PC-3 (cell line): ENCODE results near the gene IGFBP1. TPM values are rescaled to one million over a fixed set of nuclear protein-coding genes. Genes with fewer than 3 reads are reported as not detected.
"Not testable (repeated sequence)": the region's sequence is repeated elsewhere in the genome, so short reads cannot be mapped to it uniquely, and the experiment has no call there.

Experiments used
- ATAC-seq: fragments of 200-7000 bp; cut with Tn5 transposase; 2 replicates; pipeline ENCODE4 v1.9.1; 2020; ENCODE audit warnings: mild to moderate bottlenecking, moderate library complexity
- BruUV-seq: library from RNA; stranded (reverse); fragments of 400-500 nt; replicated peaks from 2 replicates; lab custom pipeline; 2021; lab: Mats Ljungman, UMichigan
- CTCF ChIA-PET: fragments of 300-600 bp; sonication (Branson Sonifier 250); formaldehyde crosslinking; loops from one replicate; lab custom pipeline; 2022; ENCODE audit warnings: antibody characterized with exemption; lab: Charles Lee
- POLR2A ChIA-PET: fragments of 300-600 bp; sonication (Branson Sonifier 250); formaldehyde crosslinking; loops from one replicate; lab custom pipeline; 2022; ENCODE audit warnings: antibody characterized with exemption; ENCODE audit not compliant: unreplicated experiment; lab: Charles Lee
- DNase-seq: peaks from one replicate; pipeline ENCODE4 v3.0.0-alpha.2; 2015
- H2AFZ ChIP-seq: fragments of 300-600 bp; sonication (generic); 2 replicates; pipeline ENCODE4 v1.6.0; 2016; ENCODE audit warnings: antibody characterized with exemption, low read length
- H3F3A ChIP-seq: fragments of 300-600 bp; sonication (generic); one replicate; pipeline ENCODE4 v1.6.0; 2017; ENCODE audit warnings: antibody characterized with exemption, low read length, control low read depth, mild to moderate bottlenecking; ENCODE audit not compliant: unreplicated experiment
- H3K27ac ChIP-seq: fragments of 300-600 bp; sonication (generic); 2 replicates; pipeline ENCODE4 v1.5.1; 2016; ENCODE audit warnings: mild to moderate bottlenecking, low read length
- H3K27me3 ChIP-seq: fragments of 300-600 bp; sonication (generic); 2 replicates; pipeline ENCODE4 v1.6.1; 2016; ENCODE audit warnings: low read length, mixed read lengths
- H3K36me3 ChIP-seq: fragments of 300-600 bp; sonication (generic); 2 replicates; pipeline ENCODE4 v1.6.1; 2016; ENCODE audit warnings: low read depth, mixed run types, low read length, mixed read lengths
- H3K4me1 ChIP-seq: fragments of 300-600 bp; sonication (generic); 2 replicates; pipeline ENCODE4 v1.5.1; 2016; ENCODE audit warnings: low read length; ENCODE audit not compliant: insufficient read depth
- H3K4me2 ChIP-seq: fragments of 300-600 bp; sonication (generic); 2 replicates; pipeline ENCODE4 v1.6.0; 2016; ENCODE audit warnings: low read length
- H3K4me3 ChIP-seq: fragments of 300-600 bp; sonication (generic); 2 replicates; pipeline ENCODE4 v1.5.1; 2016; ENCODE audit warnings: mild to moderate bottlenecking, low read length, mixed read lengths
- H3K79me2 ChIP-seq: fragments of 300-600 bp; sonication (generic); 2 replicates; pipeline ENCODE4 v1.6.1; 2017; ENCODE audit warnings: low read length, mixed read lengths
- H3K9ac ChIP-seq: fragments of 300-600 bp; sonication (generic); 2 replicates; pipeline ENCODE4 v1.6.0; 2016; ENCODE audit warnings: mild to moderate bottlenecking, low read length
- H3K9me2 ChIP-seq: fragments of 300-600 bp; sonication (generic); replicated peaks from 2 replicates; pipeline ENCODE4 v1.6.1; 2016; ENCODE audit warnings: mixed run types, low read length, mixed read lengths
- H3K9me3 ChIP-seq: fragments of 300-600 bp; sonication (generic); 2 replicates; pipeline ENCODE4 v1.6.1; 2016; ENCODE audit warnings: low read length, mixed read lengths
- H4K20me1 ChIP-seq: fragments of 300-600 bp; sonication (generic); 2 replicates; pipeline ENCODE4 v1.6.1; 2016; ENCODE audit warnings: low read length, mixed read lengths
- EZH2 ChIP-seq: fragments of 300-600 bp; sonication (generic); IDR thresholded peaks from one replicate; pipeline ENCODE4 v1.6.1; 2017; ENCODE audit warnings: antibody characterized with exemption, mild to moderate bottlenecking, low read length; ENCODE audit not compliant: unreplicated experiment
- EZH2phosphoT487 ChIP-seq: fragments of 300-600 bp; sonication (generic); IDR thresholded peaks from 2 replicates; pipeline ENCODE4 v1.6.1; 2018; ENCODE audit warnings: mild to moderate bottlenecking, antibody characterized with exemption, low read length, borderline replicate concordance
- intact Hi-C: fragments of 100-400 bp; cut with micrococcal nuclease; formaldehyde crosslinking; loops from 2 replicates; pipeline ENCODE4 v1.9.0; 2023
- total RNA-seq: library from RNA; depleted of rRNA; stranded (reverse); fragments of >200 nt; gene quantifications from 2 replicates; pipeline ENCODE4 v1.2.3, GENCODE V29; 2014; rRNA removed
- TF ChIP-seq, protein P1 (sequence below): fragments of 300-600 bp; sonication (generic); conservative IDR thresholded peaks from 2 replicates; pipeline ENCODE4 v1.5.1; 2017; ENCODE audit warnings: antibody characterized with exemption, low read depth, mild to moderate bottlenecking, low read length

The IGFBP1 gene
- total RNA-seq, 1 experiment from 2014 or later: 1.5 TPM

DNA sequence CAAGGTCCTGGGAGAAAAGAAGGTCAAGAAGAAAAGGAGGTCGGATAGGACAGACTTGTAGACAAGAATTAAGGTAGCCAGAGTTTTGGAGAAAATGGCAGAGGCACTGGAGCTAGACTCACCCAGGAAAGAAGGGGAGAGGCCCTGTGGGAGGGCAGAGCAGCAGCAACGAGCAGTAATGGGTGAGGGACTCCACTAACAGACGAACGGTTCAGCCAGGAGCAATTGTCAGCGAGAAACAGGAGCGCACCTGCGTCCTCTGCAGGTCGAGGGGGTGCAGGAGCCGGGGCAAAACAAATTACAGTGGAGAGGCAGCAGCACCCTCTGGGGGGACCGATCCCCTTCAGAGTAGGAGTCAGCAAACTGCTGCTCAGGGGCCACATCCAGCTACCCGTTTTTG is 51.3 kb downstream of the IGFBP1 start:
- H3F3A ChIP-seq: no peaks in the 10 kb centered on the region
- H3K9ac ChIP-seq: no peak overlapping the region
- no peaks in the 10 kb centered on the region for H3K79me2 ChIP-seq
- no peak overlapping the region for H3K27ac ChIP-seq
- H2AFZ ChIP-seq: no peak overlapping the region
- no peaks in the 10 kb centered on the region for H4K20me1 ChIP-seq
- no peaks in the 10 kb centered on the region for H3K27me3 ChIP-seq
- no peaks in the 10 kb centered on the region for H3K9me2 ChIP-seq
- H3K4me2 ChIP-seq: no peak overlapping the region
- H3K4me3 ChIP-seq: no peak overlapping the region
- ChIA-PET CTCF (no interaction called here), POLR2A (interaction anchor here (0.7 kb wide), 1 partner anchor 509 kb away, joined by 3 read pairs; no protein-coding TSS in a partner anchor)
- no TSS peak for BruUV-seq
- H3K9me3 ChIP-seq: no peaks in the 10 kb centered on the region
- H3K4me1 ChIP-seq: no peaks in the 10 kb centered on the region
- DNase-seq (no peak), ATAC-seq (no peak)
- H3K36me3 ChIP-seq: no peaks in the 10 kb centered on the region
- intact Hi-C loops: no loop called here
- TF ChIP-seq EZH2phosphoT487: no peak

DNA sequence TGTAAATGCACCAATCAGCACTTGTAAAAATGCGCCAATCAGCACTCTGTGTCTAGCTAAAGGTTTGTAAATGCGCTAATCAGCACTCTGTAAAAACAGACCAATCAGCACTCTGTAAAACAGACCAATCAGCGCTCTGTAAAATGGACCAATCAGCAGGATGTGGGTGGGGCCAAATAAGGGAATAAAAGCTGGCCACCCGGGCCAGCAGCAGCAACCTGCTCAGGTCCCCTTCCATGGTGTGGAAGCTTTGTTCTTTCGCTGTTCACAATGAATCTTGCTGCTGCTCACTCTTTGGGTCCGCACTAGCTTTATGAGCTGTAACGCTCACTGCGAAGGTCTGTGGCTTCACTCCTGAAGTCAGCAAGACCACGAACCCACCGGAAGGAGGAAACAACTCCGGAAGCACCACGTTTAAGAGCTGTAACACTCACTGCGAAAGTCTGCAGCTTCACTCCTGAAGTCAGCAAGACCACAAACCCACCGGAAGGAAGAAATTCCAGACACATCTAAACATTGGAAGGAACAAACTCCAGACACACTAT is 52.0 kb downstream of the IGFBP1 start:
- ATAC-seq, H4K20me1 ChIP-seq, H3K9me3 ChIP-seq, intact Hi-C loops, DNase-seq, H3K4me2 ChIP-seq, BruUV-seq, H3F3A ChIP-seq, H3K27me3 ChIP-seq, H2AFZ ChIP-seq, H3K9me2 ChIP-seq, POLR2A ChIA-PET, H3K9ac ChIP-seq, H3K4me3 ChIP-seq, H3K36me3 ChIP-seq, H3K4me1 ChIP-seq, H3K79me2 ChIP-seq, CTCF ChIA-PET, H3K27ac ChIP-seq: not testable (repeated sequence)

DNA sequence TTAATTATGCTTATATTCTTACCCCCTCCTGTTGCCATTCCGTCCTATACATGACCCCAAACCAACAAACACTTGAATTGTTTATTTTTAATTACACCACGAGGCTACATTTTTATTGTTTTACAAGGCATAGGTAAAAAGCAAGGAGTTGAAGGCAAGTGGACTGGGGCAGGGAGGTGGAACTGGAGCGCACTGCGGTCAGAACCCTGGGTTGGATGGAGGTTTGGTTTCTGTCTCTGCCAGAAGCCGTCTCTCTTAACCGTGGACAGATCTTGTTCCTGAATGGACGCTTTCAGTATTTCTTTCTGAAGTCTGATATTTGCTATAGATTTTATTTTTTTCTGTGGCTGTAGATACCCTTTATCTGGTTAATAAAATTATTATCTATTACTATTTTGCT is 52.7 kb downstream of the IGFBP1 start:
- no peak for TF ChIP-seq EZH2phosphoT487
- TF ChIP-seq, protein P1, sequence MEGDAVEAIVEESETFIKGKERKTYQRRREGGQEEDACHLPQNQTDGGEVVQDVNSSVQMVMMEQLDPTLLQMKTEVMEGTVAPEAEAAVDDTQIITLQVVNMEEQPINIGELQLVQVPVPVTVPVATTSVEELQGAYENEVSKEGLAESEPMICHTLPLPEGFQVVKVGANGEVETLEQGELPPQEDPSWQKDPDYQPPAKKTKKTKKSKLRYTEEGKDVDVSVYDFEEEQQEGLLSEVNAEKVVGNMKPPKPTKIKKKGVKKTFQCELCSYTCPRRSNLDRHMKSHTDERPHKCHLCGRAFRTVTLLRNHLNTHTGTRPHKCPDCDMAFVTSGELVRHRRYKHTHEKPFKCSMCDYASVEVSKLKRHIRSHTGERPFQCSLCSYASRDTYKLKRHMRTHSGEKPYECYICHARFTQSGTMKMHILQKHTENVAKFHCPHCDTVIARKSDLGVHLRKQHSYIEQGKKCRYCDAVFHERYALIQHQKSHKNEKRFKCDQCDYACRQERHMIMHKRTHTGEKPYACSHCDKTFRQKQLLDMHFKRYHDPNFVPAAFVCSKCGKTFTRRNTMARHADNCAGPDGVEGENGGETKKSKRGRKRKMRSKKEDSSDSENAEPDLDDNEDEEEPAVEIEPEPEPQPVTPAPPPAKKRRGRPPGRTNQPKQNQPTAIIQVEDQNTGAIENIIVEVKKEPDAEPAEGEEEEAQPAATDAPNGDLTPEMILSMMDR: no peak
- no peak for TF ChIP-seq EZH2
- Histone ChIP-seq H3K4me2 (no peak overlapping the region), H3K36me3 (no peaks in the 10 kb centered on the region), H3K4me1 (no peaks in the 10 kb centered on the region), H3K27me3 (no peaks in the 10 kb centered on the region), H2AFZ (no peak overlapping the region), H3F3A (no peaks in the 10 kb centered on the region), H3K27ac (no peak overlapping the region), H3K4me3 (no peak overlapping the region), H3K79me2 (no peaks in the 10 kb centered on the region), H3K9ac (no peak overlapping the region), H4K20me1 (no peaks in the 10 kb centered on the region), H3K9me3 (no peaks in the 10 kb centered on the region), H3K9me2 (no peaks in the 10 kb centered on the region)
- no TSS peak for BruUV-seq
- intact Hi-C loops: no loop called here
- CTCF ChIA-PET: no interaction called here
- ATAC-seq (no peak), DNase-seq (no peak)
- POLR2A ChIA-PET: no interaction called here

Other genes starting within 250 kb of the IGFBP1 start
- 0.11 TPM in 1 of 2 replicates, not detected in the other for gene CCDC201, start 15.4 kb upstream of the IGFBP1 start, total RNA-seq
- 120 and 136 TPM in 2 replicates for gene IGFBP3, start 32.8 kb downstream of the IGFBP1 start, total RNA-seq